ENCODE data around the gene COL7A1.
"Not testable (repeated sequence)": the region's sequence is repeated elsewhere in the genome, so short reads cannot be mapped to it uniquely, and the experiment has no call there.

The COL7A1 gene

DNA sequence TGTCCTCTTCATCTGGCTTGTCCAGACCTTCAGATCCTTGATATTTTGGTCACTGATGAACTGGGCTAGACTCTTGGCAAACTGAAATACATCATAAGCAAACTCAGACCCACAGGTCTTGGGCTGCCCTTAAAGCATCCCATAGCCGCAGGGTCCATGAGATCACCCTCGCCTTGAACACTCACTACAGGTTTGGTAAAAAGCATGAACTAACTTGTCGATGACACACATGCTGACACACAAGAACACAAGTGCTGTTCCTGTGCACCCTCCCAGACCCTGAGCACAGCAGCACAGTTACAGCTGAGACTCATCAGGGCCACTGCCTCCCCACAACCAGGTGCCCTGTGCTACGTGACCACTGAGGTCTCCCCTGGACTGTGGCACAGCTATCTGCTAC, 59.6 kb downstream of the COL7A1 start:
- DNase-seq = no peak

DNA sequence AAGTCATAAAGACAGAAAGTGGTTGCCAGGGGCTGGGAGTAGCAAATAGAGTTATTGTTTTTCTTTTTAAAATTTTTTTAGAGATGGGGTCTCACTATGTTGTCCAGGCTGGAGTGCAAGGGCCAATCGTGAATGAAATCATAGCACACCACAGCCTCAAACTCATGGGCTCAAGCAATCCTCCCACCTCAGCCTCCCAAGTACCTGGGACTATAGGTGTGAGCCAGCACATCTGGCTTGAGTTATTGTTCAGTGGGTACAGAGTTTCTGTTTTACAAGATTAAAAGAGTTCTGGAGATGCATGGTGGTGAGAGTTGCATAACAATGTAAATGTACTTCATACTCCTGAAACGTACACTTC, 62.2 kb downstream of the COL7A1 start:
- DNase-seq = no peak

DNA sequence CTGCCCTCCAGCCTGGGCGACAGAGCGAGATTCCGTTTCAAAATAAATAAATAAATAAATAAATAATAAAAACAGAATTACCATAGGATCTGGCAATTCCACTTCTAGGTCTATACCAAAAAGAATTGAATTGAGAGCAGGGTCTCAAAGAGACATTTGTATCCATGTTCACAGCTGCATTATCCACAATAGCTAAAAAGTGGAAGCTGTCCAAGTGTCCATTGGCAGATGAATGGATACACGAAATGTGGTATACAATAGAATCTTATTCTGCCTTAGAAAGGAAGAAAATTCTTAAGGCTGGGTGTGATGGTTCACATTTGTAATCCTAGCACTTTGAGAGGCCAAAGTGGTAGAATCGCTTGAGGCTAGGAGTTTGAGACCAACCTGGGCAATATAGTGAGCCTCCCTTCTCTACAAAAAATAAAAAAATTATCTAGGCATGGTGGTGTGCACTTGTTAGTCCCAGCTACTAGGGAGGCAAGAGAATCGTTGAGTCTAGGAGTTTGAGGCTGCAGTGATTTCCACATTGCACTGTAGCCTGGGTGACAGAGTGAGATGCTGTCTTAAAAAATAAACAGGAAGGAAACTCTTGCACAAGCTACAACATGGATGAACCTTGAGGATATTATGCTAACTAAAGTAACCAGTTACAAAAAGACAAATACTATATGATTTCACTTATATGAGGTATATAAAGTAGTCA, 62.7 kb downstream of the COL7A1 start:
- no peak for DNase-seq

DNA sequence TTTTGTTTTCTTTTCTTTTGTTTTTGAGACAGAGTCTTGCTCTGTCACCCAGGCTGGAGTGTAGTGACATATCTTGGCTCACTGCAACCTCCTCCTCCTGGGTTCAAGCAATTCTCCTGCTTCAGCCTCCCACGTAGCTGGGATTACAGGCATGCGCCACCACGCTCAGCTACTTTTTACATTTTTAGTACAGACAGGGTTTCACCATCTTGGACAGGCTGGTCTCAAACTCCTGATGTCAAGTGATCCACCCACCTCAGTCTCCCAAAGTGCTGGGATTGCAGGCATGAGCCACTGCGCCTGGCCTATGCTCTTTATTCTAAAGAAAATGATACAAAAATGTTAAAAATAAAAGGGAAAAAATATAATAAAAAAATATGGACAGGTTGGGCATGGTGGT, 64.4 kb downstream of the COL7A1 start:
- not testable (repeated sequence) for DNase-seq

DNA sequence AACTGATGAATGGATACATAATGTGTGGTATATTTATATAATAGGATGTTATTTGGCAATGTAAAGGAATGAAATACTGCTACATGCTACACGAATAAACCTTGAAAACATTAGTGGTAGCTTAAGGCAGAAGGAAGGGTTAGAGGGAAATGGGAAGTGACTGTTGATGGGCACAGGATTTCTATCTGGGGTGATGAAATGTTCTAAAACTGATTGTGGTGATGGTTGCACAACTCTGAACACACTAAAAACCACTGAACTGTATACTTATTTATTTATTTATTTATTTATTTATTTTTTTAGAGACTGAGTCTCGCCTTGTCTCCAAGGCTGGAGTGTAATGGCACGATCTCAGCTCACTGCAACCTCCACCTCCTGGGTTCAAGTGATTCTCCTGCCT, 66.4 kb downstream of the COL7A1 start:
- DNase-seq = no peak

DNA sequence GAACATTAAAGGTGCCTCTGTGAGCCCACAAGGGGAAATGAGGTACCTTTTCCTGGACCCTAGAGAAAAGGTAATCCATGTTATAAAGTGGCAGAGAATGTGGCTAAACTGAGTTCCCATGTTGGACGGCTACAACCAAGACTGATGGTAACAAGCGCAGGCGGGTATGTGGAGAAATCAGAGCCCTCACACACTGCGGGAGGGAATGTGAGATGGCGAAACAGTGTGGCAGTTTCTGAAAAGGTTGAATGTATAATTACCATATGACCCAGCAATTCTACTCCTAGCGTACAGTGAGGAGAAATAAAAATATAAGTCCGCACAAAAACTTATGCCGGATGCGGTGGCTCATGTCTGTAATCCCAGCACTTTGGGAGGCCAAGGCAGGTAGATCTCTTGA, 67.1 kb downstream of the COL7A1 start:
- no peak for DNase-seq

DNA sequence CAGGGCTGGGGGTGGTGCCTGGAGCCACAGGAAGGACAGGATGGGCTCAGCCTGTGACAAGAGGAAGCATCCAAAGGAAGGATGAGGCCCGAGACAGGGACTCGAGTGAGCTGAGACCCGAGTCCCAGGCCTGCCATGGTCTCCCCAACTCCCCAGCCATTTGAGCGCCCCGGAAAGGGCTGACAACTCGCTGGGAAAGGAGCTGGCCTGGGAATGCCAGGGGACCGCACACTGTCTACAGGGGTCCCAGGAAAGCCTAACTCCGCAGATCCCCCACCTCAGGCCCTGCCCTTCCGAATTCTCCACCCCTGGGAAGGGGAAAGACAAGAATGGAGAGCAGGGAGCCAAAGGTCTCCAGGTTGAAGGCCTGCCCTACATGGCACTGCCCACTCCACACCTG, 70.2 kb downstream of the COL7A1 start:
- DNase-seq = no peak

DNA sequence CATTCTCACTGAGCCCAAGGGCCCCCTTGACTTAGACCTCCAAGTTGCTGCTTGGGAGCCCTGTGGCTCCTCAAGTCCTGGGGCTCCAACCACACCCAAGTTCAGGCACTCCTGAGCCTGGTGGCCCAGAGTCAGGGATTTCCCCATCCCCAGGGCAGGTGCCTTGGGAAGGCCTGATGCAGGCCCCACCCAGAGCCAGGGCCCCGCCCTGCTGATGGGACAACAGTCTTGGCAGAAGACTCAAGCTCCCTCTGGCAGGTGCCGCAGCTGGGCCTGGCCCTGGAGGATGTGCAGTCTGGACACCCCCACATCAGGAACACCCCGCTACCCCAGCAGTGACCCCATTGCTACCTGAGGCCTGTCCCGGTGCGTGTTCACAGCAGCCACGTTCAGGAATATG, 73.5 kb downstream of the COL7A1 start:
- DNase-seq = no peak

DNA sequence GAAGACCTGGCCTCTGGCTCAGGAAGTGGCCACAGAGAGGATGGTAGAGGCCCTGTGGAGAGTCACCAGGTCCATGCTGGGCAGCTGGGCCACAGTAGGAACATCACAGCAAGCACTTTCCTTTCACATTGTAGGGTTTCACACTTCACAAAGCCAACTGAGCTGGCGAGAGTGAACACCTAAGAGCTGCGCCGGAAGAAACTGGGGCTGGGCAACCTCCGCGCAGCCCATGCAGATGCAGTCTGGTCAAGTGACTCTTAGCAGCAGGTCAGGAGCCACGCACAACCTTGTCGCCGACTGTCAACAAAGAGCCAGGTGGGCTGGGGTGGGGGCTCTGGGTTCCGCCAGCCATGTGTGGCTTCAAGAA, 75.9 kb downstream of the COL7A1 start:
- DNase-seq = no peak

DNA sequence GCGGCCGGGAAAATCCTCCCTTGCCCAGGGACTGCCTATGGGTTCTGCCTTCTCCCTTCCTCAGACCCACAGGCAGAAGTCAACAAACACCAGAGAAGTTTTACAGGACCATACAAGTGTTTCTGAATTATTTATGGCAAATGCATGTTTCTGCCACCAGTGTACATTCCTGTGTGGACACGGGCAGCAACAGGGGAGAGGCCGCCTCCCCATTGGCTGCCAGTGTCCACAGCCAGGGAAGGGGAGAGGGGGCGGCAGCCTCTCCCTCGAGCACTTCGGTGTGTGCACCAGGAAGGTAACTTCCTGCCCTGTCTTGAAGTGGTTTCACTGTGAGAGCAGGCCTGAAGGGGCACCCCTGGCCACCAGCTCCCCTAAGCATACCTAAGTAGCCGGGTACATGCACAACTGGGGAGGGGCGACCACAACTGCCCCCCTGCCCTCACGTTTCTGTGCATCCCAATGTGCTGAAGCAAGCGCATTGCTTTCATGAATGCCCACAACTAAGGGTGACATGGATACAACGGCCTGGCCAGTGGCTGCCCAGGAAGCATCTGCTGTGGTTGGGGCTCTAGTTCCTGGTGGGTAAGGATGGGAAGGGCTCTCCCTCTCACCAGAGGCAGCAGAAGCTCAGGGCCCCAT, 76.4 kb downstream of the COL7A1 start:
- no peak for DNase-seq

DNA sequence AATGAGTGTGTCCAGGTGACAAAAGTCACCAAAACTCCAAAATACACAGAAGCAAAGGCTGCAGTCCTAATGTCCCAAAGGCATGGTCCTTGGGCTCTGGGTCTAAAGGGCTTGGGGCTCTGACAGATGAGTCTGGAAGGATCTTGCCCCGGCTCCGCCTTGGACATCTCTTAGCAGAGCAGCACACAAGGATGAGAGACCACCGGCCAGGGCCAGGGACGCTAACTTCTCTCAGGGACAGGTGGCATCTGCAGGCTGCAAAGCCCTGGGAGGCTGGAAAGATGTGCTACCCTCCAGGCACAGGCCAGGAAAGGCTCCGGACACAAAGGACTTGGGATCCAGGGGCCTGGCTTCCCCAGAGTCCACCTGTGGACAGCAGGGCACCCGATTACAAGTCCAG, 77.1 kb downstream of the COL7A1 start:
- DNase-seq = no peak

DNA sequence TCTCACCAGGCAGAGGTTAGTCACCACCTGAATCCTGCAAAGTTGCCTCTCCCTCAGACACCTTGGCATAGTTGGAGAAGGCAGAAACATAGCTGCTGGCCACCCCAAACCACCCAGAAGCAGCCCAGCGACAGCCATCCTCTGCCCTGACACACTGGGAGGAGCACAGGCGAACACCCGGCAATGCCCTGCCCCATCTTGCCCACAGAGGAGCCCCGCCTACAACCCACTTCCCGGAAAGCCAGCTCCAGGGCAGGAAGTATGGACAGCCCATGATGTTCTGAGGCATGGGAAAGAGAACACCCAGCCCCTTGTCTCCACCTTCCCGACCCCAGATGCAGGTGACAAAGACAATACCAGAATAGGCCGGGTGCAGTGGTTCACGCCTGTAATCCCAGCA, 78.6 kb downstream of the COL7A1 start:
- no peak for DNase-seq

DNA sequence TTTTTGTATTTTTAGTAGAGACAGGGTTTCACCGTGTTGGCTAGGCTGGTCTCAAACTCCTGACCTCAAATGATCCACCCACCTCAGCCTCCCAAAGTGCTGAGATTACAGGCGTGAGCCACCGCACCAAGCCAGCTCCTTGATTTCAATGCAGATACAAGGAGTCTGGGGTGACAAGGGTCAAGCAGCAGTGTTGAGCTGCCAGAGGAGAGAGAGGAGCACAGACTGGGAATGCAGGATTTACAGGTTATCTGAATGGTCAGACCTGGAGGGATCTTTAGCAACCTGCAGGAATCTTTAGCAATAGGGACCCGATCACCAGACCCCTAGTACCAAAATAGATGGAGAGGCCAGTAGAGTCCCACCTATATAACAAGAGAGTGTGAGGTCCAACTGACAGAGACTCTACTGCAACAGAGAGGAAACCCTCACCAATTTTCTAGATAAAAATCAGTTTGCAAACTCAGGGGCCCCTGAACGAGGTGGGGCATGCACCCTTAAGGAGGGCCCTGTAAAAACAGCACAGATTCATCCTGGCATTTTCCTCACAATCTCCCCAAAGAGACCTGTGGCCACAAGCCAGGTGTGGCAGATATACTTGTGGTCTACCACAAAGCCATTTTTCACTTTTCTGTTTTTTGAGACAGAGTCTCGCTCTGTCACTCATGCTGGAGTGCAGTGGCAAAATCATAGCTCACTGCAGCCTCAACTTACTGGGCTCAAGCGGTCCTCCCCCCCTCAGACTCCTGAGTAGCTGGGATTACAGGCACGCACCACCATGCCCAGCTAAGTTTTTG, 80.5 kb downstream of the COL7A1 start:
- no peak for DNase-seq
